GM12878 (cell line): ENCODE results near the gene TNFAIP2. TPM values are rescaled to one million over a fixed set of nuclear protein-coding genes. Genes with fewer than 3 reads are reported as not detected.

ENCODE experiments used
- ATAC-seq: fragments of 200-7000 bp; cut with Tn5 transposase; 3 replicates; pipeline ENCODE4 v1.9.1; 2020; ENCODE audit warnings: mild to moderate bottlenecking, moderate library complexity
- Bru-seq: library from RNA; stranded (reverse); fragments of 400-500 nt; gene quantifications from one replicate; lab custom pipeline; 2021; lab: Mats Ljungman, UMichigan
- BruChase-seq, 2 experiments: library from RNA; stranded (reverse); fragments of 400-500 nt; gene quantifications; one replicate each; lab custom pipeline; 2021; lab: Mats Ljungman, UMichigan
- BruUV-seq: library from RNA; stranded (reverse); fragments of 400-500 nt; replicated peaks from 2 replicates; lab custom pipeline; 2021; lab: Mats Ljungman, UMichigan
- CTCF ChIA-PET: fragments of 300-600 bp; sonication (Branson Sonifier 250); formaldehyde crosslinking; extraction: SDS; loops from one replicate; lab custom pipeline; 2021; ENCODE audit warnings: inconsistent platforms; lab: Yijun Ruan, JAX
- POLR2A ChIA-PET: fragments of 350-600 bp; formaldehyde crosslinking; extraction: SDS; loops from one replicate; lab custom pipeline; 2021; ENCODE audit warnings: inconsistent platforms; lab: Charles Lee
- RAD21 ChIA-PET: fragments of 300-600 bp; sonication (Branson Sonifier 250); formaldehyde crosslinking; loops from one replicate; lab custom pipeline; 2023; ENCODE audit warnings: antibody characterized with exemption; ENCODE audit not compliant: unreplicated experiment; lab: Charles Lee
- SMC1A ChIA-PET: fragments of 300-600 bp; sonication (Branson Sonifier 250); formaldehyde crosslinking; loops from one replicate; lab custom pipeline; 2023; ENCODE audit not compliant: unreplicated experiment, uncharacterized antibody; lab: Charles Lee
- DNase-seq: peaks from one replicate; pipeline ENCODE4 v3.0.0-alpha.2; 2011; ENCODE audit warnings: low read depth, low spot score
- FAIRE-seq: peaks from 3 replicates; lab custom pipeline; 2011; peaks lifted over from hg19 to GRCh38; lab: Jason Lieb, UNC
- H2AFZ ChIP-seq: 2 replicates; pipeline ENCODE4 v1.6.0; 2011; ENCODE audit warnings: low read depth, low read length, control low read depth; ENCODE audit not compliant: control insufficient read depth
- H3K27ac ChIP-seq: 2 replicates; pipeline ENCODE4 v1.5.1; 2011; ENCODE audit warnings: control low read depth; ENCODE audit not compliant: control insufficient read depth, insufficient read depth
- H3K27me3 ChIP-seq, 2 experiments: replicated peaks in 1 of 2; 2 replicates each; pipeline versions ENCODE4 v1.6.0 to v1.6.1; 2011; ENCODE audit warnings: low read length in 1 of 2; ENCODE audit not compliant: control insufficient read depth in 2 of 2, insufficient read depth in 2 of 2
- H3K36me3 ChIP-seq, 2 experiments: 2 replicates each; pipeline ENCODE4 v1.5.1; 2011; ENCODE audit warnings: low read length in 1 of 2; ENCODE audit not compliant: control insufficient read depth in 2 of 2, insufficient read depth in 2 of 2
- H3K4me1 ChIP-seq: 2 replicates; pipeline ENCODE4 v1.6.1; 2011; ENCODE audit warnings: mild to moderate bottlenecking, low read length, moderate library complexity, mixed read lengths; ENCODE audit not compliant: control insufficient read depth, insufficient read depth
- H3K4me2 ChIP-seq: 2 replicates; pipeline ENCODE4 v1.6.0; 2011; ENCODE audit warnings: control low read depth; ENCODE audit not compliant: control insufficient read depth, insufficient read depth
- H3K4me3 ChIP-seq: fragments of 200-600 bp; sonication (generic); 2 replicates; pipeline ENCODE4 v1.5.1; 2016
- H3K79me2 ChIP-seq: 2 replicates; pipeline ENCODE4 v1.6.0; 2011; ENCODE audit warnings: low read length; ENCODE audit not compliant: control insufficient read depth, insufficient read depth
- H3K9ac ChIP-seq: 2 replicates; pipeline ENCODE4 v1.8.0; 2011; ENCODE audit warnings: low read length, control low read depth, mixed read lengths; ENCODE audit not compliant: control insufficient read depth, insufficient read depth
- H3K9me3 ChIP-seq: replicated peaks from 3 replicates; pipeline ENCODE4 v1.5.1; 2011; ENCODE audit warnings: mild to moderate bottlenecking, low read length; ENCODE audit not compliant: control insufficient read depth, insufficient read depth
- H4K20me1 ChIP-seq: 2 replicates; pipeline ENCODE4 v1.6.0; 2011; ENCODE audit not compliant: control insufficient read depth, insufficient read depth
- CHD1 ChIP-seq: IDR thresholded peaks from 2 replicates; pipeline ENCODE4 v1.6.1; 2012; ENCODE audit warnings: low read depth, low read length, improper control_type of control experiment
- SMARCA5 ChIP-seq: fragments of 450-650 bp; IDR thresholded peaks from 2 replicates; pipeline ENCODE4 v1.6.1; 2017; ENCODE audit warnings: mild to moderate bottlenecking
- STAT1 ChIP-seq: fragments of 450-650 bp; conservative IDR thresholded peaks from 2 replicates; pipeline ENCODE4 v1.6.1; 2014; ENCODE audit warnings: antibody characterized with exemption, mild to moderate bottlenecking
- WGBS: methylation state at CpG from one replicate; pipeline ENCODE4 v1.1.6; 2016; ENCODE audit warnings: low lambda C conversion rate; ENCODE audit not compliant: insufficient replicate concordance, insufficient coverage; ENCODE audit errors: missing lambda C conversion rate; 5-methylcytosine and 5-hydroxymethylcytosine counted together
- in situ Hi-C: fragments of 300-500 bp; cut with MboI; formaldehyde crosslinking; loops from 9 replicates; pipeline ENCODE4 v1.14.3; 2018; ENCODE audit warnings: mixed read lengths
- intact Hi-C: fragments of 100-400 bp; cut with micrococcal nuclease; formaldehyde crosslinking; loops from one replicate; pipeline ENCODE4 v1.14.2; 2022; ENCODE audit not compliant: unreplicated experiment
- long read RNA-seq, 2 experiments: library from polyadenylated mRNA; unstranded; transcript quantifications; one replicate each; pipeline ENCODE4 v2.0.0, GENCODE V29; 2019 to 2020
- polyA minus RNA-seq, 3 experiments: library from RNA; depleted of rRNA, polyadenylated mRNA; stranded (reverse); fragments of >200 nt; gene quantifications; 2 replicates each; pipeline ENCODE4 v1.2.3, GENCODE V29; 2011
- polyA plus RNA-seq, 11 experiments: library from polyadenylated mRNA; depleted of rRNA in 4 of 11; unstranded in 6 of 11; stranded (reverse) in 5 of 11; fragments of >200 nt; fragmentation: Nextera tagmentation in 4 of 11; fragmentation: Illumina TruSeq in 1 of 11; extraction: Ambion mirVana in 4 of 11; extraction: Trizol in 1 of 11; gene quantifications; 1 replicate in 1 of 11; 2 replicates in 10 of 11; pipeline versions ENCODE4 v1.2.1 to v1.2.3, GENCODE V29; 2011 to 2016; ENCODE audit warnings: inconsistent platforms in 2 of 11, missing spikeins in 2 of 11, low read depth in 1 of 11
- total RNA-seq, 4 experiments: library from RNA; depleted of rRNA in 3 of 4; stranded (reverse); fragments of >200 nt in 3 of 4; fragmentation: Illumina TruSeq in 1 of 4; extraction: Trizol in 1 of 4; gene quantifications; 2 replicates each; pipeline versions ENCODE4 v1.2.1 to v1.2.3, GENCODE V29; 2013 to 2021
- TF ChIP-seq, protein P1 (sequence below): fragments of 450-650 bp; IDR thresholded peaks from 2 replicates; pipeline ENCODE4 v1.6.1; 2016; ENCODE audit warnings: mild to moderate bottlenecking
- TF ChIP-seq, protein P2 (sequence below): fragments of 450-650 bp; IDR thresholded peaks from 2 replicates; pipeline ENCODE4 v1.6.1; 2017; ENCODE audit warnings: mild to moderate bottlenecking, moderate library complexity

Gene TNFAIP2, protein sequence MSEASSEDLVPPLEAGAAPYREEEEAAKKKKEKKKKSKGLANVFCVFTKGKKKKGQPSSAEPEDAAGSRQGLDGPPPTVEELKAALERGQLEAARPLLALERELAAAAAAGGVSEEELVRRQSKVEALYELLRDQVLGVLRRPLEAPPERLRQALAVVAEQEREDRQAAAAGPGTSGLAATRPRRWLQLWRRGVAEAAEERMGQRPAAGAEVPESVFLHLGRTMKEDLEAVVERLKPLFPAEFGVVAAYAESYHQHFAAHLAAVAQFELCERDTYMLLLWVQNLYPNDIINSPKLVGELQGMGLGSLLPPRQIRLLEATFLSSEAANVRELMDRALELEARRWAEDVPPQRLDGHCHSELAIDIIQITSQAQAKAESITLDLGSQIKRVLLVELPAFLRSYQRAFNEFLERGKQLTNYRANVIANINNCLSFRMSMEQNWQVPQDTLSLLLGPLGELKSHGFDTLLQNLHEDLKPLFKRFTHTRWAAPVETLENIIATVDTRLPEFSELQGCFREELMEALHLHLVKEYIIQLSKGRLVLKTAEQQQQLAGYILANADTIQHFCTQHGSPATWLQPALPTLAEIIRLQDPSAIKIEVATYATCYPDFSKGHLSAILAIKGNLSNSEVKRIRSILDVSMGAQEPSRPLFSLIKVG
- 228 and 277 TPM in 2 replicates for total RNA-seq (2013; cell fraction: nucleolus; rRNA removed)
- 75.4 and 81.6 TPM in 2 replicates for total RNA-seq (2014; rRNA removed)
- 51.0 and 58.3 TPM in 2 replicates for total RNA-seq (2014; rRNA removed; fragmentation: Illumina TruSeq; extraction: Trizol)
- total RNA-seq (2021) = 107 and 116 TPM in 2 replicates
- 25.2 TPM for polyA plus RNA-seq (2011; ENCODE audit: low read depth)
- 38.5 and 66.7 TPM in 2 replicates for polyA plus RNA-seq (2011; rRNA removed)
- 82.8 and 101 TPM in 2 replicates for polyA plus RNA-seq (2011; cell fraction: cytosol; rRNA removed)
- 340 and 362 TPM in 2 replicates for polyA plus RNA-seq (2011; cell fraction: nucleus; rRNA removed)
- polyA plus RNA-seq (2012) = 41.1 and 61.7 TPM in 2 replicates
- 36.8 and 67.5 TPM in 2 replicates for polyA plus RNA-seq (2014; fragmentation: Illumina TruSeq; extraction: Trizol)
- polyA plus RNA-seq (2014; fragmentation: Nextera tagmentation; extraction: Ambion mirVana) = 100 to 1,000 TPM in 1 of 2 experiments, 10 to 100 TPM in 1; 85.6 to 106 TPM
- 137 and 150 TPM in 2 replicates for polyA plus RNA-seq (2014; rRNA removed)
- 1 to 10 TPM; 7.1 TPM for polyA plus RNA-seq (2016; fragmentation: Nextera tagmentation; extraction: Ambion mirVana)
- 29.0 and 63.6 TPM in 2 replicates for polyA minus RNA-seq (2011; rRNA and poly(A)+ RNA removed)
- 40.4 and 44.5 TPM in 2 replicates for polyA minus RNA-seq (2011; cell fraction: cytosol; rRNA and poly(A)+ RNA removed)
- polyA minus RNA-seq (2011; cell fraction: nucleus; rRNA and poly(A)+ RNA removed) = 25.3 and 36.6 TPM in 2 replicates
- Bru-seq, nascent RNA = percentile 85 among the genes with signal in this experiment
- percentile 97 among the genes with signal in this experiment for BruChase-seq, experiment 1, labeled RNA remaining after a 6-hour chase
- percentile 94 among the genes with signal in this experiment for BruChase-seq, experiment 2, labeled RNA remaining after a 2-hour chase
- long read RNA-seq, experiment 1, partial matches to known transcripts = 1 of 4 reads
- long read RNA-seq, experiment 1, other reads (novel, unspliced or antisense) = 3 of 4 reads
- long read RNA-seq, experiment 2, partial matches to known transcripts = 1 of 10 reads
- long read RNA-seq, experiment 2, other reads (novel, unspliced or antisense) = 9 of 10 reads

DNA sequence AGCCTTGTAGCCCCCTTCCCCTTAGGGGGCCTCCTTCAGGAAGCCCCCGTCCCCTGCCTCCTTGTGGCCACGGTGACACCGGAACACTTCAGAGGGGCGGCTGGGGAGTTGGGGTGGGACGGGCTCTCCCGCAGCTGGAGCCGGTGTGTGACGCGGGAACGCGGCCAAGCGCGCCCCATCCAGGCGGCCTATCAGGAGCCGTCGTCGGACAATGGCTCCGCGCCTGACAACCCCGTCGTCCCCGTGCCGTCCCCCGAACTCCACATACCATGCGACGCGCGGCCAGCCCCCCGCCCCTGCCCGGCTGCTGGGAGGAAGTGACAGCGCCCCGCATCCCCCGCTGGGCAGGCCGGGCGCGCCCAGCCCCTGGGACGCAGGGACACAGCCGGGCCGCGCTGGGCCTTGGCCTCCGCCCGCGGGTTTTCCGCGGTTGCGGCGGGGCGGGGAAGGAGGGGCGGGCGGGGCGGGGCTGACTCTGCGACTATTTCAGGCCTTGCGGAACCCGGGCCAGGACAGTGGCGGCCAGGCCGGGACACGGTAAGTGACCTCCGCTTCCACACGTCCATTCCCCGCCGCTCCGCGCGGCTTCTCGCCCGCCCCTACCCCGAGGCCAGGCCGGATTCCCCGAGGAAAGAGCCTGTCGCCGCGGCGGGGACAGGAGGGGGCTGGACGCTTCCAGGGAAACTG, at the start of gene TNFAIP2:
TNFAIP2 (plus strand) TSS at position 515 of the 687 bp plus-strand sequence. CDS start 2,997 bp downstream, outside the sequence.
- ATAC-seq (peak; percentile 73), DNase-seq (no peak), FAIRE-seq (no peak)
- Histone ChIP-seq H3K4me2 (peak within 1 kb of the TSS; percentile 91), H3K36me3 (no peaks in the 10 kb centered on the region), H3K4me1 (peaks cover 21% of the 10 kb centered on the region), H3K27me3 (no peaks in the 10 kb centered on the region), H3K79me2 (peaks cover 21% of the 10 kb centered on the region), H3K9me3 (no peaks in the 10 kb centered on the region), H3K9ac (peak within 1 kb of the TSS; percentile 75), H4K20me1 (no peaks in the 10 kb centered on the region), H2AFZ (peak within 1 kb of the TSS; percentile 70), H3K27ac (peak within 1 kb of the TSS; percentile 61), H3K4me3 (peak within 1 kb of the TSS; percentile 79)
- no TSS peak for BruUV-seq
- ChIA-PET CTCF (interaction anchor here (0.6 to 3.2 kb wide), 6 partner anchors 10 to 169 kb away, joined by 3 to 19 read pairs (median 4); no protein-coding TSS in a partner anchor), RAD21 (interaction anchor here (0.9 kb wide), 1 partner anchor 18 kb away, joined by 4 read pairs; no protein-coding TSS in a partner anchor), SMC1A (interaction anchor here (1.2 kb wide), 1 partner anchor 17 kb away, joined by 4 read pairs; no protein-coding TSS in a partner anchor), POLR2A (interaction anchor here (1.0 kb wide), 1 partner anchor 14 kb away, joined by 4 read pairs; no protein-coding TSS in a partner anchor)
- in situ Hi-C loops = no loop called here
- WGBS = 1% methylated on average over 38 of the region's 74 CpGs
- intact Hi-C loops = no loop called here
- no peak for TF ChIP-seq CHD1
- no peak for TF ChIP-seq STAT1
- TF ChIP-seq SMARCA5 = 0 out of 2 replicates have a peak, but pooled peaks have one; percentile 23
- TF ChIP-seq, protein P1, sequence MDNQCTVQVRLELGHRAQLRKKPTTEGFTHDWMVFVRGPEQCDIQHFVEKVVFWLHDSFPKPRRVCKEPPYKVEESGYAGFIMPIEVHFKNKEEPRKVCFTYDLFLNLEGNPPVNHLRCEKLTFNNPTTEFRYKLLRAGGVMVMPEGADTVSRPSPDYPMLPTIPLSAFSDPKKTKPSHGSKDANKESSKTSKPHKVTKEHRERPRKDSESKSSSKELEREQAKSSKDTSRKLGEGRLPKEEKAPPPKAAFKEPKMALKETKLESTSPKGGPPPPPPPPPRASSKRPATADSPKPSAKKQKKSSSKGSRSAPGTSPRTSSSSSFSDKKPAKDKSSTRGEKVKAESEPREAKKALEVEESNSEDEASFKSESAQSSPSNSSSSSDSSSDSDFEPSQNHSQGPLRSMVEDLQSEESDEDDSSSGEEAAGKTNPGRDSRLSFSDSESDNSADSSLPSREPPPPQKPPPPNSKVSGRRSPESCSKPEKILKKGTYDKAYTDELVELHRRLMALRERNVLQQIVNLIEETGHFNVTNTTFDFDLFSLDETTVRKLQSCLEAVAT = peak; percentile 8
- TF ChIP-seq, protein P2, sequence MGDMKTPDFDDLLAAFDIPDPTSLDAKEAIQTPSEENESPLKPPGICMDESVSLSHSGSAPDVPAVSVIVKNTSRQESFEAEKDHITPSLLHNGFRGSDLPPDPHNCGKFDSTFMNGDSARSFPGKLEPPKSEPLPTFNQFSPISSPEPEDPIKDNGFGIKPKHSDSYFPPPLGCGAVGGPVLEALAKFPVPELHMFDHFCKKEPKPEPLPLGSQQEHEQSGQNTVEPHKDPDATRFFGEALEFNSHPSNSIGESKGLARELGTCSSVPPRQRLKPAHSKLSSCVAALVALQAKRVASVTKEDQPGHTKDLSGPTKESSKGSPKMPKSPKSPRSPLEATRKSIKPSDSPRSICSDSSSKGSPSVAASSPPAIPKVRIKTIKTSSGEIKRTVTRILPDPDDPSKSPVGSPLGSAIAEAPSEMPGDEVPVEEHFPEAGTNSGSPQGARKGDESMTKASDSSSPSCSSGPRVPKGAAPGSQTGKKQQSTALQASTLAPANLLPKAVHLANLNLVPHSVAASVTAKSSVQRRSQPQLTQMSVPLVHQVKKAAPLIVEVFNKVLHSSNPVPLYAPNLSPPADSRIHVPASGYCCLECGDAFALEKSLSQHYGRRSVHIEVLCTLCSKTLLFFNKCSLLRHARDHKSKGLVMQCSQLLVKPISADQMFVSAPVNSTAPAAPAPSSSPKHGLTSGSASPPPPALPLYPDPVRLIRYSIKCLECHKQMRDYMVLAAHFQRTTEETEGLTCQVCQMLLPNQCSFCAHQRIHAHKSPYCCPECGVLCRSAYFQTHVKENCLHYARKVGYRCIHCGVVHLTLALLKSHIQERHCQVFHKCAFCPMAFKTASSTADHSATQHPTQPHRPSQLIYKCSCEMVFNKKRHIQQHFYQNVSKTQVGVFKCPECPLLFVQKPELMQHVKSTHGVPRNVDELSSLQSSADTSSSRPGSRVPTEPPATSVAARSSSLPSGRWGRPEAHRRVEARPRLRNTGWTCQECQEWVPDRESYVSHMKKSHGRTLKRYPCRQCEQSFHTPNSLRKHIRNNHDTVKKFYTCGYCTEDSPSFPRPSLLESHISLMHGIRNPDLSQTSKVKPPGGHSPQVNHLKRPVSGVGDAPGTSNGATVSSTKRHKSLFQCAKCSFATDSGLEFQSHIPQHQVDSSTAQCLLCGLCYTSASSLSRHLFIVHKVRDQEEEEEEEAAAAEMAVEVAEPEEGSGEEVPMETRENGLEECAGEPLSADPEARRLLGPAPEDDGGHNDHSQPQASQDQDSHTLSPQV = 0 out of 2 replicates have a peak, but pooled peaks have one; percentile 17
